B cell (primary cell): ENCODE measurements around the gene ZNF804B. TPM values are rescaled to one million over a fixed set of nuclear protein-coding genes. Genes with fewer than 3 reads are reported as not detected.

Experiments
- ATAC-seq: fragments of 200-7000 bp; cut with Tn5 transposase; one replicate; pipeline ENCODE4 v1.10.0; 2021; ENCODE audit warnings: low read depth, mild to moderate bottlenecking, moderate number of reproducible peaks, moderate library complexity
- CTCF ChIA-PET: fragments of 350-600 bp; sonication (Branson Sonifier 250); formaldehyde crosslinking; loops from one replicate; lab custom pipeline; 2021; ENCODE audit warnings: antibody characterized with exemption, inconsistent platforms; lab: Charles Lee
- POLR2A ChIA-PET: fragments of 350-600 bp; sonication (Branson Sonifier 250); formaldehyde crosslinking; loops from one replicate; lab custom pipeline; 2021; ENCODE audit warnings: antibody characterized with exemption; lab: Charles Lee
- DNase-seq: peaks from one replicate; pipeline ENCODE4 v3.0.0; 2013
- H2AFZ ChIP-seq: 2 replicates; pipeline ENCODE4 v1.6.1; 2012; ENCODE audit warnings: mild to moderate bottlenecking, low read depth, low read length; ENCODE audit not compliant: insufficient read depth, poor library complexity, severe bottlenecking
- H3K27ac ChIP-seq, 2 donors: 1 replicate in 1 of 2; 2 replicates in 1 of 2; pipeline ENCODE4 v1.5.1; 2012 to 2013; ENCODE audit warnings: low read length in 2 of 2, mild to moderate bottlenecking in 2 of 2, moderate library complexity in 1 of 2
- H3K27me3 ChIP-seq, 4 experiments: fragments of 200-600 bp in 1 of 4; sonication (generic) in 1 of 4; replicated peaks in 1 of 4; 1 replicate in 2 of 4; 2 replicates in 2 of 4; pipeline versions ENCODE4 v1.6.1 to v1.7.0; 2013 to 2016; ENCODE audit warnings: low read length in 3 of 4, mild to moderate bottlenecking in 2 of 4, mixed read lengths in 1 of 4, moderate library complexity in 1 of 4; ENCODE audit not compliant: insufficient read depth in 4 of 4, control insufficient read depth in 3 of 4; ENCODE audit errors: control extremely low read depth in 1 of 4
- H3K36me3 ChIP-seq, 2 experiments: replicated peaks in 1 of 2; 1 replicate in 1 of 2; 2 replicates in 1 of 2; pipeline versions ENCODE4 v1.6.1 to v1.7.1; 2013; ENCODE audit warnings: low read length in 1 of 2; ENCODE audit not compliant: insufficient read depth in 2 of 2, control insufficient read depth in 1 of 2; ENCODE audit errors: control extremely low read depth in 1 of 2, extremely low read depth in 1 of 2
- H3K4me1 ChIP-seq, 2 donors: fragments of 200-600 bp in 1 of 2; sonication (generic) in 1 of 2; 1 replicate in 1 of 2; 2 replicates in 1 of 2; pipeline versions ENCODE4 v1.5.1 to v1.6.1; 2013 to 2017; ENCODE audit warnings: low read length in 2 of 2; ENCODE audit not compliant: control insufficient read depth in 2 of 2, insufficient read depth in 2 of 2
- H3K4me2 ChIP-seq: replicated peaks from 2 replicates; pipeline ENCODE3; 2012; ENCODE audit warnings: mild to moderate bottlenecking, low read depth, low read length; ENCODE audit not compliant: poor library complexity, severe bottlenecking
- H3K4me3 ChIP-seq, 5 experiments: fragments of 200-600 bp in 1 of 5; sonication (generic) in 1 of 5; 1 replicate in 3 of 5; 2 replicates in 2 of 5; pipeline versions ENCODE4 v1.5.1 to v1.7.0; 2011 to 2016; ENCODE audit warnings: low read length in 4 of 5, mild to moderate bottlenecking in 4 of 5, low read depth in 2 of 5, control low read depth in 1 of 5, moderate library complexity in 1 of 5; ENCODE audit not compliant: insufficient read depth in 1 of 5; ENCODE audit errors: control extremely low read depth in 1 of 5, extremely low read depth in 1 of 5
- H3K79me2 ChIP-seq: fragments of 200-600 bp; sonication (generic); one replicate; pipeline ENCODE4 v1.6.0; 2016; ENCODE audit warnings: low read length; ENCODE audit not compliant: control insufficient read depth, insufficient read depth
- H3K9ac ChIP-seq: fragments of 200-600 bp; sonication (generic); 2 replicates; pipeline ENCODE4 v1.6.1; 2017; ENCODE audit warnings: mild to moderate bottlenecking, low read length, moderate library complexity
- H3K9me3 ChIP-seq, 3 donors: one replicate each; pipeline versions ENCODE4 v1.6.1 to v1.7.1; 2013; ENCODE audit warnings: low read length in 2 of 3; ENCODE audit not compliant: control insufficient read depth in 2 of 3, insufficient read depth in 1 of 3; ENCODE audit errors: control extremely low read depth in 1 of 3
- H4K20me1 ChIP-seq: 2 replicates; pipeline ENCODE4 v1.6.0; 2012; ENCODE audit warnings: mild to moderate bottlenecking, low read length; ENCODE audit not compliant: insufficient read depth, control insufficient read depth, poor library complexity, severe bottlenecking
- H3K27ac Mint-ChIP-seq: one replicate; pipeline ENCODE4 v1.8.0; 2021; ENCODE audit warnings: mixed read lengths
- H3K27me3 Mint-ChIP-seq: one replicate; pipeline ENCODE4 v1.8.0; 2021; ENCODE audit warnings: mixed read lengths
- H3K4me1 Mint-ChIP-seq: one replicate; pipeline ENCODE4 v1.8.0; 2021; ENCODE audit warnings: mixed read lengths
- H3K4me3 Mint-ChIP-seq: one replicate; pipeline ENCODE4 v1.8.0; 2021; ENCODE audit warnings: mixed read lengths
- H3K9me3 Mint-ChIP-seq: one replicate; pipeline ENCODE4 v1.8.0; 2022; ENCODE audit warnings: mixed read lengths; ENCODE audit not compliant: insufficient read depth
- CTCF ChIP-seq: fragments of 200-600 bp; IDR thresholded peaks from one replicate; pipeline ENCODE4 v1.8.0; 2022; ENCODE audit warnings: antibody characterized with exemption, mild to moderate bottlenecking
- EZH2 ChIP-seq: IDR thresholded peaks from 2 replicates; pipeline ENCODE4 v1.6.1; 2012; ENCODE audit warnings: borderline replicate concordance, low read depth, mild to moderate bottlenecking, moderate library complexity, low read length; ENCODE audit not compliant: insufficient read depth, poor library complexity, severe bottlenecking
- WGBS: methylation state at CpG from one replicate; pipeline ENCODE4 v1.1.5; 2013; ENCODE audit warnings: missing lambda C conversion rate; ENCODE audit not compliant: insufficient coverage; 5-methylcytosine and 5-hydroxymethylcytosine counted together
- intact Hi-C: fragments of 100-400 bp; cut with micrococcal nuclease; formaldehyde crosslinking; loops from one replicate; pipeline ENCODE4 v1.10.0; 2022
- polyA plus RNA-seq: library from polyadenylated mRNA; depleted of rRNA; stranded (reverse); fragments of >200 nt; gene quantifications from 2 replicates; pipeline ENCODE4 v1.2.3, GENCODE V29; 2012
- total RNA-seq, 2 donors: library from RNA; stranded (reverse); fragments of 120-200 nt in 1 of 2; gene quantifications; 1 replicate in 1 of 2; 2 replicates in 1 of 2; pipeline versions ENCODE4 v1.2.3 to v1.2.4, GENCODE V29; 2013 to 2022

The ZNF804B gene
- total and polyA plus RNA-seq, 2 donors (not counting 1 experiment from before 2014, with no cell fraction given), result not detected

- H3K4me1 Mint-ChIP-seq, result no peaks in the 10 kb centered on the region
Observed at GRCh38 chr7:88787777-88788176, 28.3 kb downstream of the ZNF804B start.

GRCh38 chr7:88789480-88790064 lies 30.1 kb downstream of the ZNF804B start:
- POLR2A ChIA-PET, result no interaction called here
- no peaks in the 10 kb centered on the region for H3K27me3 ChIP-seq
- Mint-ChIP-seq H3K4me3 (no peak overlapping the region), H3K9me3 (no peaks in the 10 kb centered on the region), H3K4me1 (no peaks in the 10 kb centered on the region), H3K27me3 (no peaks in the 10 kb centered on the region), H3K27ac (no peak overlapping the region)
- ATAC-seq, result no peak
- WGBS, result no CpG with 5 or more reads among the region's 2 CpGs
- H3K4me3 ChIP-seq, result no peak overlapping the region
- DNase-seq, result peak; percentile 6
- no peaks in the 10 kb centered on the region for H3K36me3 ChIP-seq
- H3K9me3 ChIP-seq, result no peaks in the 10 kb centered on the region
- CTCF ChIA-PET, result interaction anchor here (1.7 kb wide), 1 partner anchor 1637 kb away, joined by 5 read pairs; no protein-coding TSS in a partner anchor
- no peak overlapping the region for H3K4me2 ChIP-seq
- no peaks in the 10 kb centered on the region for H3K4me1 ChIP-seq
- no peaks in the 10 kb centered on the region for H4K20me1 ChIP-seq
- H3K79me2 ChIP-seq, result no peaks in the 10 kb centered on the region
- H2AFZ ChIP-seq, result no peak overlapping the region
- H3K27ac ChIP-seq, result no peak overlapping the region
- TF ChIP-seq CTCF, result peak; percentile 71
- no peak for TF ChIP-seq EZH2
- intact Hi-C loops, result no loop called here
- H3K9ac ChIP-seq, result no peak overlapping the region

More at GRCh38 chr7:88787777-88788176, 28.3 kb downstream of the ZNF804B start:
- intact Hi-C loops, result no loop called here
- Histone ChIP-seq H3K36me3 (no peaks in the 10 kb centered on the region), H3K4me3 (no peak overlapping the region), H3K4me2 (no peak overlapping the region), H2AFZ (no peak overlapping the region), H3K79me2 (no peaks in the 10 kb centered on the region), H4K20me1 (no peaks in the 10 kb centered on the region), H3K27me3 (no peaks in the 10 kb centered on the region), H3K4me1 (no peaks in the 10 kb centered on the region), H3K27ac (no peak overlapping the region), H3K9me3 (no peaks in the 10 kb centered on the region), H3K9ac (no peak overlapping the region)
- Mint-ChIP-seq H3K4me3 (no peak overlapping the region), H3K27ac (no peak overlapping the region), H3K27me3 (no peaks in the 10 kb centered on the region), H3K9me3 (no peaks in the 10 kb centered on the region)
- no peak for TF ChIP-seq EZH2
- TF ChIP-seq CTCF, result no peak
- WGBS, result 92% methylated on average over 2 of the region's 2 CpGs
- CTCF ChIA-PET, result no interaction called here
- DNase-seq, result no peak
- no peak for ATAC-seq
- POLR2A ChIA-PET, result no interaction called here
